GM21619 (cell line): ENCODE measurements around the gene LDB2.

Experiments used
- ATAC-seq: cut with Tn5 transposase; IDR thresholded peaks from one replicate; pipeline ENCODE4 v1.9.1; 2021; ENCODE audit not compliant: unreplicated experiment

The LDB2 gene

DNA sequence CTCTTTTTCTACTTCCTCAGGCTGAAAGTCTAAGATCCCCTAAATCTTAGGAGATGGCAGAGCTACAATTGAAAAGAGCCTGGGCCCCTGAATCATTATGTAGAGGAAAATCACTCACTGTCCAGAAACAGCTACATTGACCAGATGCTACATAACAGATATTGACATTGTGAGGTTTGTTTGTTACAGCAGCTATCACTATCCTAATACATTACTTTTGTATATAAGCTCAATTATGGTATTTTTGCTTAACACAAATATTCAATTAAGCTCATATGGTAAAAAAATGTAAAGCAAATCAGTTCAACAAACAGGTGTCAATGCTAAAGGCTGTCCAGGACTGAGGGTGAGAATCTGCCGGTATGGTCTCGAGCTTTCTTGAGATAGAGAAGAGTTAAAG, 89.4 kb downstream of the LDB2 start:
- no peak for ATAC-seq

DNA sequence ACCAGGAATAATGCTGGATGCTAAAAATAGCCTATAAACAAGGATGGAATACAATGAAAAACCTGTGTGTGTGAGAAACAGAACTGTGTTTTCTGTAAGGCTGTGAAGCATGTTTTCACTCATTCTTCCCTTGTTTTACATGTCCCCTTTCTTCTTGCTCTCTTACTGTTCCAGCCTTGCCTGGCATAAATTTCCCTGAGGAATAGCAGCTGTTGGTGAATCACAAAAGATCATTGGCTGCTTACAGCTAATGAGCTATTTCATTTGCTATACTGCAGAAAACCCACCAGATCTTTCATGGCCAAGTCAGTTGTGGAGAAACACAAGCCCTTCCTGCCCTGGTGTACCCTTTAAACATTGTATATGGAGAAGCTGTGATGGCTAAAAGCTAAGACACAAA, 91.1 kb downstream of the LDB2 start:
- ATAC-seq: no peak

GRCh38 chr4:16804581-16804980, 93.9 kb downstream of the LDB2 start:
- no peak for ATAC-seq

DNA sequence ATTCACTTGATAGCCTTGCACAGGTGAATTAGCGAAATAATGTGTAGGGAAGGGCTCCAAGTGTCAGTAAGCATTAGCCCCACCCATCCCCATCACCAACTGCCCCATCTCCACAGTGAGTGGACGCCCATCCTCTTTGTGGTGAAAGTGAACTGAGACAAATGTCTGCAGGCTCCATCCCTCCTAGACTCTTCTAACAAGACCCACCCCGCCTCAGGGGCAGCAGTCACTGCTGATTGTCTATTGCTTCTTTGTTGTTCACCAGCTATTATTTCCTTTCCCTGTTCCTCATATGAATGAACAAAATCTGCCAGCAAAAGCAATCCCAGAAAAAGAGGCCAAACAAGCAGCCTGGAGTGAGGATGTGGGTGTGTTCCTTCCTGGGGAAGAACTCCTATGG, 96.4 kb downstream of the LDB2 start:
- no peak for ATAC-seq

GRCh38 chr4:16801356-16801755, 97.1 kb downstream of the LDB2 start:
- no peak for ATAC-seq

- ATAC-seq: no peak
These were observed 103.5 kb downstream of the LDB2 start for GRCh38 chr4:16794816-16795445.

DNA sequence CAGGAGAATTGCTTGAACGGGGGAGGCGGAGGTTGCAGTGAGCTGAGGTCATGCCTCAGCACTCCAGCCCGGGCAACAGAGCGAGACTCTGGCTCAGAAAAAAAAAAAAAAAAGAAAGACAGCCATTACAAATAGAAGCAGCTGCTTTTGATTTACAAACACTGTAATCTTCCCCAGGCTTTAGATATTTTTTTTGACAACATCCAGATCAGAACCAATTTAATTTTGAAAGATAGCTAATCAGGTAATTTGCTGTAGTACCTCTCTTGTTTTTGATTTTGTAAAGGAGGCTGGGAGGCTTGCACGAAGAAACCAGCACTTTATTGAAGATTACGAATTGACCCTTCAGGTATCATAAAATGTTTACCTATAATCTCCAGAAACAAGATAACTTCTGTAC, 107.0 kb downstream of the LDB2 start:
- ATAC-seq: no peak

DNA sequence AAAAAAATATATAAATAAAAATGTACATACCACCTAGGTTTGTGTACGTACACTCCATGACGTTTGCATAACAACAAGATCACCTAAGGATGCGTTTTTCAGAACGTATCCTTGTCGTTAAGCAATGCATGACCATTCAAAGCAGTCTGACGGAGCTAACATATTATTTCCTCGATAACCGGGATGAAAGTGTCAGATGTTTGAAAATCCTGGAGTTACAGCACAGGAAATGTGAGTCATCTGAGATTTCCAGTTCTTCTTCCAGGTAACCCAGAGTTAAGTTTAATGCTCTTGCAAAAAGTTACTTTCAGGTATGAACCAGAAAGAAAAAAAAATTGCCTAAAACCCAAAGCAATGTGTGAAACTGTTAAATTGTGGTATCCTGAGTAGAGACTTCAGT, 107.9 kb downstream of the LDB2 start:
- ATAC-seq: no peak

DNA sequence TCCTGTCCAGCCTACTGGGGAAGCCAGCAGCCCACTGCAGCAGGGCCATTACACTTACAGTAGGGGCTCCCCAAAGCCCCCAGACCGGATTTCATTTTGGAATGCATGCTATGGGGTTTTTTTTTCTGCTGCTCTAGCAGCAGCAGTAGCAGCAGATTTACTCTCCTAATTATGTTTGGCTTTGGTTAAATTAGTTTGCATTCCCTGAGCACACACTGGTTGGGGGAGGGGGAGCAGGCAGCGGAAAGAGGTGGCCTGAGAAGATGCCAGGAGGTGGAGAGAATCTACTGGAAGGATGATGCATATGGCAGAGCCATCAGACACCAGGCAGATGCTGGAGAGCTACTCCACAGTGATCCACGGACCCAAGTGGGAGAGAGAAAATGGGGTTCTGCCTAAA, 109.6 kb downstream of the LDB2 start:
- ATAC-seq: no peak

- no peak for ATAC-seq
These were observed 112.5 kb downstream of the LDB2 start for GRCh38 chr4:16785793-16786527.

DNA sequence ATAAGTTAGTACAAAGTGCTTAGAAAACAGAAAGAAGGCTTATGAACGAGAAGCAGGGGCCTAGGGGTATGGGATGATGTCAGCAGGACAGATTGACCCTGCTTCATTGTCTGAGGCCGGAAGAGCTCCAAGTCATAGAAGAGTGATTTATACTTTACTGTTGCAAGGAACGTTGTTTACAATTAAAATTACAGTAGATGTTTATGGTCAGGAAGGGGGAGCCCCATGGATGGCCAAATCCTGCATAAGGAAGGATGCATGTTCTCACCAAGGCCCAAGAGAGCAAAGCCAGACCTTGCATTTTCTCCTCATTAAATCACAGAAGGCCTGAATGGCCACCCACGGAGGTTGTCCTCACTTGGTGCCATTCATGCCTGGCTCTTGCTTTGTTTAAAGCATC, 115.3 kb downstream of the LDB2 start:
- no peak for ATAC-seq

DNA sequence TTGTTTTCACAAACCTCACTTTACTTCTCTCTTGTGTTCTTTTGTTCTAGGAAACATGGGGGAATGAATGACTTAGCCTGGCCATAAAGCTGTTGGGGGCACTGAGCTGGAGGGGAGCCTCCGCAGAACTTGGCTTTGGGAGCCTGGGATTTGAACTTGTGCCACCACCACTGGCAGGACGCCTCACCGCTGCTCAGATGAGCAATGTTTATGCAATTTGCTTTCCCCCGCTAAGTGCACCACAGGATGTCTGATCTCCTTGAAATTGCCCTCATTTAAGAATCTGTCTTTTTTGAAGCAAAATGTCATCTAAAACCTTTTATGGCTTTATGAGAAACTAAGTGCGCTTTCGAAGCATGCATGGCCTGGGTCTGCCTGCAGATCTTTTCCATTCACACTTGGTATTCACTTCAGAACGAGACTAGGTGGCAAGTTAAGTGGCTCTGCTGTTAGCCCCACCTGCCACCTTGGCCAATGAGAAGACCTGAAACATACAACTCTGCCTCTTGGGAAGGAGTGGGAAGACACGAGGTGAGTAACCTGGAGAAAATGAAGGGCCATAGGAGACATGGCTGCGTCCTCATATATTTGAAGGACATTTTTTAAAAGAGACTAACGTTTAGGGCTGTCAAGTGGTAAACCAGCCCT, 119.3 kb downstream of the LDB2 start:
- no peak for ATAC-seq

DNA sequence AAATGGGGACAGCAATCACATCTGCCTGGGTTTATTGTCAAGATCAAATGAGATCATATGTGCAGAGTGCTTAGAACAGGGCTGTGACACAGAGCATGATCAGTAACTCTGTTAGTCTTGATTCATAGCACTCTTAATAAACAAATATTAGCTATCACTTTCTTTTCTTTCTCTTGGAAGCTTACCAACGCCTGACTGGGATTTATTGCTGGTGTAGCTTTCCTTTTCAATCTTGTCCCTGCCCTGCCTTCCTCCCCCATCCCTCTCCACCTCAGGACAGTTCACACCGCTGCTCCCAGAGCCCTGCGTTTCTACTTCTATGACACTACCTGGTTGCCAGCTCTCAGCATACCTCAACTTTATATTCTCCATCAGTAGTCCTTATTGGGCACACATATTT, 120.7 kb downstream of the LDB2 start:
- ATAC-seq: no peak

DNA sequence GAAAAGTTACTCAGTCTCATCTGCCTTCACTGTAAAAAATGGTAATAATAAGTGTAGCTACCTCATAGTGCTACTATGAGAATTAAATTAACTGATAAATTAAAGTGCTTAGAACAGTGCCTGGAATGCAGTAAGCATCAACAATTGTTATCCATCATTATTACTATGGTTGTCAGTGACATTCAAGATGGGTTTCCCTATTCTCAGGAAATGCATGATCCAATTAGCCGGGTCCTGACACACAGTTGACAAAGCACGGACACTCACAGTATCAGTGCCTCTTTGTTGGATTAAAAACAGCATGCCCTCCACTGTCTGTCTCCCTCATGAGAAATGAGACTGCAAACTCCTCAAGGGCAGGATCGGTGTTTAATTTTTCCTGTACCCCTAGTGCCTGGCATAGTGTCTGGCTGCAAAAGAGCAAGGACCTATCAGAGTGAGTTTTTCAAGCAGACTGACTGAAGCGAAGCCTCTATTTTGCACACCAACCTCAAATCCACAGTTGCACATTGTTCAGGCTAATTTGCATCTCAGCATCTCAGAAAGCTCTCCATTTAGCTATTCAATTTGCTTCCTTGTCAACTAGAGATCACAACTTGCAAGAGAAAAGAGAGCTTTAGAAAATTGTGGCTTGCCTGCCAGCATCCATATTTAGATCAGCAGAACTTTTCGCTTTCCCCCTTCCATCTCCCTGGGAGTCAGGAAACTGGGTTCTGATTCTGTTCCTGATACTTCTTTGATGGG, 122.9 kb downstream of the LDB2 start:
- ATAC-seq: no peak

DNA sequence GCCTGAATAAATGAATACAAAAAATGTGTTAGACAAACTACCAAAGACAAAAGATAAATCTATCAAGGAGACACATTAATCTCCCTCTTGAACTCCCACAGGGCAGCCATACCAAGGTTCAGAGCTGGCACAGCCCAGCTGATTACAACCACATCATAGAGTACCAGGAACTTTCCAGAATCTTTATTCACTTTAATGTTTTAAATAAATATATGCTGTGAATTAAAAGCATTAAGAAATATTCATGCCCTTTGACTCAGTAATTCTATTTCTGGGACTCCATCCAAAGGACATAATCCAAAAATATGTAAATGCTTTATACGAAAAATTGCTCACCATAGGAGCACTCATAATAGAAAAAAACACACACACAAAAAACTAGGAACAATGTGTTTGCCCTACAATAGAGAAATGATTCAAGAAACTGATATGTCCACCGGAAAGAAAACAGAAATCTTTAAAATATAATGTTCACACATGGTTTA, 126.0 kb downstream of the LDB2 start:
- ATAC-seq: no peak

GRCh38 chr4:16770710-16771285, 127.6 kb downstream of the LDB2 start:
- ATAC-seq: no peak

- ATAC-seq: no peak
These were observed 130.6 kb downstream of the LDB2 start for GRCh38 chr4:16767861-16768260.

DNA sequence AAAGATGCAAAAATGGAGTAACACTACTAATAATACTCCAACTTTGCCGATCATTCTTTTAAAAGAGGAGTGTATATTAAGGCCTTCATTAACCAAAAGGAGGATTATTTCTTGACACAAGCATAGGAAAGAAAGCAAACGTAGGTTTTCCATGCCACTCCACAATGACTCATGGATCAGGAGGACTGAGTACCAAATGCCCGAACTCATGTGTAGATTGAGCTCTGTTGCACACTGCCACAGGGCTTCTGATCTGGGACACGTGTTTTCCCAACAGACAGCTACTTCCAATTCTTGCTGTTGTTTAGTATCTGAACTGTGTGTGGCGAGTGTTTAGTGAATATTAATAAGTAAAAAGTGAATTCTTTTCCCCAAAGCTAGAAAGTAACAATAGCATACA, 131.2 kb downstream of the LDB2 start:
- ATAC-seq: no peak

DNA sequence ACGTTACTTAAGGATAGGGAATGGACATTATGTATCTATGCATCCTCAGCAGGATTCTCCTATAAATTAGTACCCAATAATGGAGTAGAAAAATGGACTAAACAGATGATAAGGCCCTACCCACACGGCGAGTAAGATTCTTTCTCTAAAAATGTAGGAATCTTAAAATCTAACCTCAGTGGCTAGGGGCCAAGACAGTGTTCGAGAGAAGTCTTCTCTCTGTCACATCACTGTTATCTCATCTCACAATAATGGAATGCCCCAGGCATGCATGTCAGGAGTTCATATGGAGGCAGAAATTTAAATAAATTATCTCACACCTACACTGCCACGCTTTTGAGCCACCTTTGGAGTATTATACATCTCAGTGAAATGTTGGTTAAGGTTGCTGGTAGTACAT, 132.9 kb downstream of the LDB2 start:
- no peak for ATAC-seq

GRCh38 chr4:16764622-16765021, 133.8 kb downstream of the LDB2 start:
- ATAC-seq: no peak
